Measurements from ENCODE around the gene HMCES.

Gene HMCES

GRCh38 chr3:129305592-129306091 is 27.0 kb downstream of the HMCES start:
- DNase-seq, result no peak

DNA sequence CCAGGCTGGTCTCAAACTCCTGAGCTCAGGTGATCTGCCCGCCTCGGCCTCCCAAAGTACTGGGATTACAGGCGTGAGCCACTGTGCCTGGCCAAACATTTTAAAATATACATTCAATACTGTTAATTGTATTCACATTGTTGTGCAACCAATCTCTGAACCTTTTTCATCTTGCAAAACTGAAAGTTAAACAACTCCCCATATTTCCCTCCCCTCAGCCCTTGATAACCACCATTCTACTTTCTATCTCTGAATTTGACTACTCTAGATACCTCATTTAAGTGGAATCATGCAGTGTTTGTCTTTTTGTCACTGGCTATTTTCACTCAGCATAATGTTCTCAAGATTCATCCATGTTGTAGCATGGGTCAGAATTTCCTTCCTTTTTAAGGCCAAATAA is 30.0 kb downstream of the HMCES start:
- DNase-seq, result no peak

GRCh38 chr3:129310111-129311011 is 31.7 kb downstream of the HMCES start:
- DNase-seq, result no peak

- no peak for DNase-seq
Measured at GRCh38 chr3:129311054-129311902, 32.6 kb downstream of the HMCES start.

GRCh38 chr3:129312021-129312639 is 33.5 kb downstream of the HMCES start:
- DNase-seq, result no peak

DNA sequence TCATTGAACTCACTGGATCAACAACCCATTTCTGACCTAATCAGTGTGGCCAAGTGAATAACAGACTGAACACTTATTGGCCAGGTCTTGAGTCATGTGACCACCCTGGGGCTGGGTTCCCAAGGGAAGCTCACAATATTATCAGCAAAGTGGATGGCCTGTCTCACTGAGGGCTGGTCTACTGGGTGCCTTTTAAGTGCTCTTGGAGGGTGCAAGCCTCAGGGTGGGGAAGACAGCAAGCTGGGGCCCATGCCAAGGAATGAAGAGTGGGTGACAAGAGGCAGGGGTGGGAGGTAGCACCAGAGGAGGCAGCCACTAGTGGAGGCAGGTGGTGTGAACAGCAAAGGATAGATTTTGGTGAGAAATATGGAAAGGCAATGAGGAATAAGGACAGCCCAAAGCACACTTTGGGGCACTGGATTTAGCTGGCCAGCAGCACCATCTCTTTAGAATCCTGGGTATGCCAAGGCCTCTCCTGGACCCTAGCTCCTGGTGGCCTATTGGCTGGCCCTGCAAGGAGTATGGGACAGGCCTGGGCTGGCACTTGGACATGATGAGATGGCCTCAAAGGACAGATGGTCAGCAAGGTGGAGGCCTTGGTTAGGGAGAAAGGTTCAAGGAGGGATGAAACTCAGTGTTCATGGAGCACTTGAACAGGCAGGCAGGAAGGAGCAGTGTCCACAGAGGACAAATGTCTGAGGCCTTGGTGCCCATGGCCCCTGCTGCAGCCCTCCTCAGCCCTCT is 34.2 kb downstream of the HMCES start:
- DNase-seq, result no peak

DNA sequence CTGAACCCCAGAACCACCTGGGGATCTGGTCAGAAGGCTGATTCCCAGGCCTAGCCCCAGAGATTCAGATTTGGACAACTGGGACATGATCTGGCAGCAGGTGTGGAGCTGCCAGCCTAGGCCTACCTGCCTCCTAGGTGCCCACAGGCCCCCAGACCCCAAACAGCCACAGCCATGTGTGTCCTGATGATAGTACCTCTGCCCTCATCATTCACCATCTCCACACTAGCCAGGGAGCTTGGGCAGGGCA is 34.7 kb downstream of the HMCES start:
- no peak for DNase-seq

DNA sequence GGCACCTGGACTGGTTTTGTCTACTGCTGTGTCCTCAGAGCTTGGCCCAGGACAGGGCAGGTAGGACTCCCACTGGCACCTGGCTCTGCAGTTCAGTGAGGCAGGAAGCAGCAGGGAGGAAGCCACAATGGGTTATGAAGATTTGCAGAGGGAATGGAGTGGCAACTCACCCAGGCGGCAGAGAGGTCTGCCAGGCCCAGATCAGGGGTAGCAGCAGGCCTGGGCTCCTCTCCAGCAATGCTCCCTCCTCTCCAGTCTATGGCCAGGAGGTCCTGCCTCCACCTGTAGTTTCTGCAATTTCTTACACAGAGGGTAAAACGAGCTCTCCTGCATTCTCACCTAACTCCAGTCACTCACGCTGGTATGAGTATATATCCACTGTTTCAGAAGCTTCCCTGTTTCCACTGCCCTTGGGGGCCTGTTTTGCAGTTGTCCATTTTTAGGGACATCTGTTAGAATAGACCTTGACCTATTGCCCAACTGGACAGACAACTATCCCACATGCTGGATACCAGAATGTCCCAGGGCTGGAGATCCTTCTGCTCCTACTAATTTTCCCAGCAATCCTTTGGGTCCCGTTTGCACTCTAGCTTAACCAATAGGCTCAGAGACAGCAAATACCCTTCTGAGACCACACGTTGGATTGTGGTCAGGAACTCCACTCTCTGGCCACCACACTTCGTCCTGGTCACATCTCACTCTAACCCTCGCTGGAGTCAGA is 35.2 kb downstream of the HMCES start:
- DNase-seq, result peak; percentile 9

DNA sequence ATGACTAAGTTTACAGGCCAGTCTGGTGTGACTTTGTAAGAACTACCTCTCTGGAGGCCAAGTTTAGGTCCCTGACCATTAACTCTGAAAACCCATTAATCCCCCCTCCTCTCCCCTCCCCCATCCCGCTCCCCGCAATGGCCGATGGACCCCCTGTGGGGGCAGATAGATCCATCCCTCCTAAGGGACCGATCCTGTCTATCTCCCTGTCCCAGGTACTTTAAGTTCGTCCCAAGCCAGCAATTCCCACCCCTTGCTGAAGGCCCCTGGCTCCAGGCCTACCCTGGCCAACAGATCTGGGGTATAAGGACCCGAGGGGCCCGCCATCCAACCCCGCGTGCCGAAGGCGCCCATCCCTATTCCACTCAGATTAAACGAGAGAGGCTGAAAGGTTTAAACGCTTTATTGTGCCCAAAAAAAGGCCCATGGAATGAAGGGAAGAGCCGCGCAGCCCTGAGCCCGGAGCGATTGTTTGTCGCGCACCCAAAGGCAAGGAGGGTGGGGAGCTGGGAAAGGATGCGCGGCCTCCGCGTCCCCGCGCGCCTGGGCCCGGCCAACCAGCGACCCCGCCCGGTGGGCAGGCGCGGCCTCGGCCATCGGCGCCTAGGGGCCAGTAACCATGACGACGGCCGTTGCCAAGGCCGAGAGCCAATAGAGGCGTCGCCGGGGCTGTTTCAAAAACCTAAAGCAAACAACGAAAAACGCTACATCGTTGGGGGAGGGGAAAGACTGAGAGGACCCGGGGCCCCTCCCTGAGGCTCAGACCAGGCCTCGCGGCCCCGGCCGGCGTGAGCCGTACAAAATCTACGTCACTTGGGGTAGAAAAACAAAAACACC is 35.9 kb downstream of the HMCES start:
- peak; percentile 81 for DNase-seq

DNA sequence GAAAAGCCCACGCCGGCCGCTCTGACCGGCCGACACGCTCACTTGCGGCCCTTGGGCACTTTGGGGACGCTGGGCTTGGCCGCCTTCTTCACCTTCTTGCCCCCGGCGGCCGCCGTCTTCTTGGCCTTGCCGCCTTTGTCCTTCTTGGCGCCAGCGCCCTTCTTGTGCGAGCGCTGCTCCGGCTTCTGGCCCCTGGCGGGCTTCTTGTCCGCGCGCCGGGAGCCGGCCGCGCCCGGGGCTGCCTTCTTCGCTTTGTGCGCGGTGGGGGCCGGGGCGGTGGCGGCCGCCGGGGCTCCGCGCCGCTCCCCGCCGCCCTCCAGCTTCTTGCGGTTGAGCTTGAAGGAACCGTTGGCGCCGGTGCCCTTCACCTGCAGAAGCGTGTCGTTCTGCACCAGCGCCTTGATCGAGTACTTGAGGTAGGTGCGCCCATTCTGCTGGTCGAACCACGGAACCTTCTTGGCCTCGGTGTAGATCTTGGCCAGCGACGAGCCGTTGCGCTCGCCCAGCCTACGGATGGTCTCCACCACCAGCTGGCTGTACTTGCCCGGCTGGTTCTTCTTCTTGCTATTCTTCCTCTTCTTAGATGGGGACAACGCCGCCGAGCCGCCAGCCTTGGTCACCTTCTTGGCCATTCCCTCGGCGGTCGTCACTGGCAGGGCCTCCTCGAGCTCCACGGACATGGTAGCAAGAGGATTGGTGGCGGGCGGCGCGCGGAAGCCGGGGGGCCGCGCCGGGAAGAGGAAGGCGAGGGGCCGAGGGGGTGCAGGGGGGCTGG is 36.7 kb downstream of the HMCES start:
- no peak for DNase-seq

- no peak for DNase-seq
Measured at GRCh38 chr3:129315998-129316247, 37.3 kb downstream of the HMCES start.

- DNase-seq, result peak; percentile 74
Measured at GRCh38 chr3:129316248-129317013, 37.8 kb downstream of the HMCES start.

DNA sequence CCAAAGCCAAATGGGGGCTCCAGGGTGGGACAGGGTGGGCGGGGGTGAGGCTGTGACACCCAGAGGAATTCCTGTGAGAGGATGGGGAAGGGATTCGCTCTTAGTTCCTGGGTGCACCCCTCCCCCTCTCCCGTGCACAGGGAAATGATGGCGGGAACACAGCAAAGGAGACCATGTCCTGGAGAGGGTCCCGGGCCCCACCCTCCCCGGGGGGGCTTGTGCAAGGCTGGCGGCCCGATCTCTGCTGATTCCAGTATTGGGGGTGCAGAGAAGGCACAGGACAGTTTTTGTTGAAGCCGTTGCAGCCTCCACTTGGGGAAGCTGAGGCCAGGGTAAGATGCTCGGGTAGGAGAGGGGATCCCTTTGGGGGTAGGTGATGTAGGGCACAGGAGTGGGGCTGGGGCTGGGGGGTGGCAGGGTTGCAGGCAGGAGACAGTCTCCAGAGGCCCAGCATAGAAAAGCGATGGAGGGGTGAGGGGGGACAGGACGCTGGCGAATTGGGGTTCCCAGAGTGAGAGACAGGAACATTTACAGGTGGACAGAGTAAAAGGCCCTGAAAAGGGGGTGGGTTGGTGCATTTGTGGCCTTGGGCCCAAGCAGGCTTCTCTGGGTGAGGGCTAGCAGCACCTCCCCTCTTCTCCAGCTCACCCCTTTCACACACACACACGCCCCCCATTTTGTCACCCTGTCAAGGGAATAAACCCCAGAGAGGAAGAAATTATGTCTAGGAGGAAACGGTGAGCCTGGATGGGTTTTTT is 38.5 kb downstream of the HMCES start:
- no peak for DNase-seq

DNA sequence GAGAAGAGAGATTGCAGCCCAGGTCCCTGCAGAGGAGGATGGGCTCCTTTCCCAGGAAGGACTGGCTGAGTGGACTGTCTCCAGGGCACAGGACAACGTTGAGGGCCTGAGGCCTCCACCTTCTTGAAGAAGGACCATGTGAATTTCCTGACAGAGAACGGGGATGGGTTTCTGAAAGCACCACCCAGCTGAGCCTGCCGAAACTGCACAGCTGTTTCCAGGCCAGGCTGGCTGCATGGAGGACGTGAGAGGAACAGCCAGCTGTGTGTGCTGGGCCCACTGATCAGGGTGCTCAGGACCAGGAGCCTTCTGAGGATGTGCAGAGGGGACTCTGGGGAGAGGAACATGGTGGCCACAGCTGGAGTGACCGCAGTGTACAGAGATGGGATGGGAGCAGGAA is 39.2 kb downstream of the HMCES start:
- no peak for DNase-seq

DNA sequence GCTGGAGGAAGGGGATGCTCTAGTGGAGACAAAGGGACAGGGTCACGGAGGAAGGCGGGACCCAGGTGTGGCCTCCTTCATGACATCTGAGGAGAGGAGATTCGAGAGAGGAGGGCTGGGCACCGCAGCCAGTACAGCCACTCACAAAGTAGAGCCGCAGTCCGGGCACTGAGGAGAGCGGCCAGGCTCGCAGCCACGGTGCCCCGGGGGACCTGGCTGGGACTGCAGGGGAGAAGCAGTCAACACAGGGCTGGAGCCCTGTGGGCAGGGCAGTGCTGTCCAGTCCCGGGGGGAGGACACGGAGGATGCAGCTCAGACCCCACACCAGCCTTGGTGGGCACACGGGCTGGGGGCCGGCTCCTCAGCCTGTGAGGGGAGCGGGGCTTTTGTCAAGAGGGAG is 40.3 kb downstream of the HMCES start:
- no peak for DNase-seq

GRCh38 chr3:129320261-129320660 is 41.6 kb downstream of the HMCES start:
- DNase-seq, result no peak

DNA sequence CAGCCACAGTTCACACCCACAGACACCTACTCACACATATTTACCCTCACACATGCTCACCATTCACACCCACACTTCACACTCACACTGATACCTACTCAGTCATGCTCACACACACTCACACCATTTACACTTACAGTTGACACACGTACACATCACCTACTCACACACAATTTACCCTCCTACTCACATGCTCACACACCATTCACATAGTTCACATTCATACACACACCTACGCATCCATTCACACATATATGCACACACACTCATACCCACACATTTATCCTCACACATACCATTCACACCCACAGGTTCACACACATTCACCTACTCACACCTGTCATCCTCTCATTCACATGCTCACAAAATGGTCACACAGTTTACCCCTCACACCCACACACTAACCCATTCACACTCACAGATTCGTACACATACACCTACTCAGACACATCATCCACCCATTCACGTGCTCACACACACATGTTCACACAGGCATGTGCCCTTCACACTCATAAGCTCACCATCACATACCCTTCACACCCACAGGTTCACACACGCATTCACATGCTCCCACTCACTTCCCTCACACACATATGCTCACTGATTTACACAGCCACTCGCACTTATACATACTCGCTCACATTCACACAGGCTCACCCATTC is 42.3 kb downstream of the HMCES start:
- DNase-seq, result no peak

GRCh38 chr3:129321887-129322286 is 43.2 kb downstream of the HMCES start:
- DNase-seq, result no peak

All from NCI-H345 (cell line).